HL-60 (cell line): ENCODE results near the gene BLOC1S2.

Experiments
- CTCF ChIP-seq: IDR thresholded peaks from one replicate; pipeline ENCODE4 v1.5.1; 2011; ENCODE audit warnings: low read length, control low read depth, inconsistent platforms; ENCODE audit not compliant: insufficient read depth
- GABPA ChIP-seq: IDR thresholded peaks from 2 replicates; pipeline ENCODE4 v1.6.1; 2012; ENCODE audit warnings: low read depth
- POLR2AphosphoS5 ChIP-seq: IDR thresholded peaks from 2 replicates; pipeline ENCODE4 v1.6.1; 2012; ENCODE audit warnings: low read depth
- REST ChIP-seq: IDR thresholded peaks from 2 replicates; pipeline ENCODE4 v1.6.1; 2012; ENCODE audit warnings: low read depth; ENCODE audit not compliant: insufficient replicate concordance

- no peak for TF ChIP-seq CTCF
- TF ChIP-seq GABPA = no peak
- no peak for TF ChIP-seq POLR2AphosphoS5
- TF ChIP-seq REST = no peak
Observed at GRCh38 chr10:100223879-100224278, 62.6 kb downstream of the BLOC1S2 start.
